GDM1 (cell line): ENCODE measurements around the gene ALKBH3.

Experiments used
- DNase-seq: peaks from one replicate; lab custom pipeline; 2025; lab: John Stamatoyannopoulos, UW

The ALKBH3 gene

DNA sequence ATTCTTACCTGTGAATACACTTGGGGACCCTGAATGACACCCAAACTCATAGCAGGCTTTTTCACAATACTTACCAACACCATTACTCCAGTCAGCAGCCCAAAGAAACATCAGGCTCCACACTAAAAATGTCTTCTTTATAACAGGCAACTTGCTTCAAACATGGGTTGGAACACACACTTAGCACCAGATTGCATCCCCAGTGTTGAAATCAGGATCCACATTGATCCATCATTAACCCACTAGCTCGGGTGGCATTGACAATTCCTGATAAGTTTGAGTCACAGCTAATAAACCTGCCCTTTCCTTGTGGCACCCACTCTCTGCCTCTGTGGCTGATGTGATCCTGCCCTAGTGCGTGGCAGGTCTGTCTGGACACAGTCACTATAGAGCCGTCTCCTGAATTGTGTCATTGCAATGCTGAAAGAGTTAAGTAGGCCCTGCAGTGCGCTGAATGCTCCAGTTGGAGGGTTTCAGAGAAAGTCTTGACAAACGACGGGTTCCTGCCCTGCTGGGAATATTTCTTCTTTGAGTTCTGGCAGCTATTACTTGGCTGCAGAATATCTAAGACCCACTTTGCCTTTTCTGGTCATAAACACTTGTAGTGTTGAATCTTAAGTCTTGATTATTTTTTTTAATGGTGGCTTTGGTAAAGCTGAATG is 42.2 kb downstream of the ALKBH3 start:
- DNase-seq = no peak

DNA sequence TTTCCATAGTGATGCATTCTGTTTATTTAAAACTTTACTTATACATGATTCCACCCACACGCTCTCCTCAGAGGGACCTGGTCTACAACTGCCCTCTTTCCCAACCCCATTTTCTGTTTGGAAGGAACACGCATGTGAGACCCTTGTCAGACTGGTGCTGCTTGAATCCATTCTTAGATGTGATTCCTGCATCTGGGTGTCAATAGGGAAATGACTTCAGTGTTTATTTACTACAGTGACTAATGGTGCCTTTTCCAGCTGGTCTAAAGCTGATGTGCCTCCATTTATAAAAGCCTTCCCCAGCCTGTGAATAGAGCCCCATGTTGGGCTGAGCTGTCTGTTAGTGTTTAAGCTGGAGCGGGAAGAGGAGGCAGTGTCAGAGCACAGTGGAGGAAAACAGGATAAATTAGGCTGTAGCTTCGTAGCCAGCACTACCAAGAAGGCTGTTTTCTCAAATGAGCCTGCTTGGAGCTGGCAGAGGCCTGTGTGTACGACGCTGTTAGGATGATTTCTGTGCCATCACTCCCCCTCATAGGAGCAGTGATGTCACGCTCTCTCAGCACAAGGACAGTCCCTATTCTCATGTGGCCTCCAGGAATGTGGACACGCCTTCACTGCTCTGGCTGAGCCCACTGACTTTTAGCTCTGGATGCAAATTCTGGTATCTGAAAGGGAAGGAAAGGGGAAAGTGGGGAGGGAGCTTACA is 42.9 kb downstream of the ALKBH3 start:
- DNase-seq = no peak

DNA sequence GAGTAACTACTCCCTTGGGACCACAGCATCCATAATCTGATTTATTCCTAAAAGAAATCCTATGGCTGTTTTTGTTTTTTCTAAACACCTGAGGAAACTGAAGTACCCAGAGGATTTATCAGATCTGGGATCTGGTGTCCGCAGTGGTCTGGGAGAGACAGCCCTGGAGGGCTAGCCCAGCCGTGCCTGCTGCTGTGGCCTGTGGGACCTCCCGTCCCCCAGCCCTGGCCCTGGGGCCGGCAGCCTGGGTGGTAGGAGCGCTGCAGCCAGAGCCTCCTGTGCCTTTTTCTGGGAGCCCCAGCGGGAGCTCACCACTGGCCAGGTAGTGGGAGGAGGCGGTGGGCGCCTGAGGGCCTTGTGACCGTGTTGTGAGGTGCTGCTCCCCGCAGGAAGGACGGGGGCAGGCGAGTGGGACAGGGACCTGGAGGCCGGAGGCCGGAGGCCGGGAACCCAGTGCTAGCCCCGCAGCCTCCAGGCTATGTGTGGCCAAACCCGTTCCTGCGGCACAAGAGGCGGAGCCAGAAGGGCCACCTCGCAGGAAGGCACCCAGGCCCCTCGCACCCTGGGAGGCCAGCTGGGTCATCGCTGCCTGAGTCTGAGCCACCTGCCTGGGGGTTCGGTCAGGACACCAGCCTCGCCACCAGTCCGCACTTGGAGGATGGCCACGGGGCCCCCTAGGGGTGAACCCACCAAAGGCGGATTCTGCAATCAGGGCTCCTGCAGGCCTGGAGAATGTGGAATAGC is 43.7 kb downstream of the ALKBH3 start:
- DNase-seq = no peak

DNA sequence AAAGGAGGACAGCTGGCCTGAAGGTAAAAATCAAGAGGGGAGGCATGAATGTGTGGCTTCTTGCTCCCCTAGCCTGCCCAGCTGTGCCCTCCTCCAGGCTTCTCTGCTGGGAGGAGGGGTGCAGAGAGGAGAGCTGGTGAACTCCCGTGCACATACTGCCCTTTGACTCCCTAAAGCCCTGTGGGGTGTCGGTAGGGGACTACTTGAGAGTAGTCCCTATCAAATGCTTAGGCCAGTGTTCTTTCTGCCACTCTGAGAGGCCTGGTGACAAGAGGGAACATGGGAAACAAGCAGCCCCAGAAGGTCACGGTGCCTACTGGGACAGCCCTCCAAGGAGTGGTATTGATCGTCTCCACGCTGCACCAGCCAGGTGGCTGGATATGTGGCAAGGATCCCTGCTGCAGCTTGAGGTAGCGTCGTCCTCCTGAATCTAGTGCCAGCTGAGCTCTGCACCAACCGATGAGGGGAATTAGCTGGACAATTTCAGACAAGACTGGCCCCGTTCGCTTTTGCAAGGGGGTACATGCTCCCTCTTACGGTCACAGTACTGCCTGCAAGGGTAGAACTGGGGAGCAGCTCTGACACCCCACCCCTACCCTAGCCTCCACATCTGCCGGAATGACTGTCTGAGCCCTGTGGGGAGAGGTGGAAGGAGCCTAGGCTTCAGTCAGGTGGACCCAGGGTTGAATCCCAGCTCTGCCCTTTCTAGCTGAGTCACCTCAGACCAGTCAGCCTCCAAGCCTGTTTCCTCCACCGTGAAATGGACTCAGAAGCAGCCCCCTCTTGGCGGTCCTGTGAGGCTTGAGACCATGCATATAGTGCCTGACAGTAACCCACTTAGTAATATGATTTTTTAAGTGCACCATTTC is 44.7 kb downstream of the ALKBH3 start:
- no peak for DNase-seq

DNA sequence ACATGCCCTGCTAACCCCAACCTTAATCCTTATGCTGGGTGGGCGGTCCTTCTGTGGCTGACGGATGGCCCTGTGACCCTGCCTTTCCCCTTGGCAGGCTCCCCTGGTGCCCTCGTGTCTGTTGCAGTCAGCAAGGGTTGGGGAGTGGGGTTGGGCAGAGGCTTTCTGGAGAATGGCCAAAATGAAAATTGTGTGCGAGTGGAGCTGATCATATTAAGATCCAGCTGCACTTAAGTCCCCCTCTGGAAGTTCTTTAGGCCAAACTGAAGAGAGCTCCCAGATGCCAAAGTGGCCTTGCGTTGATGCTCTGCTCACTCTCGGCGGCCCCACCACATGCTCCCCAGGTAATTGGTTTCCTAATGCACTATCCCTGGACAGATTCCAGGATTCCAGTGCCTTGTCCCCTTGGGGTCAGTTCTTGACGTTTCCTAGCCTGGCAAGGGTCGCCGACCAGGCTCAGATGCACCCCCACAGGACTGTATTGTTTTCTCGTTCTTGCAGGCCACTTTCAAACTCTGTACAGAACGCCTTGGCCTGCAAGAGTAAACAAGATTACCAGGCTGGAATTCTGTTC is 45.4 kb downstream of the ALKBH3 start:
- DNase-seq = no peak

DNA sequence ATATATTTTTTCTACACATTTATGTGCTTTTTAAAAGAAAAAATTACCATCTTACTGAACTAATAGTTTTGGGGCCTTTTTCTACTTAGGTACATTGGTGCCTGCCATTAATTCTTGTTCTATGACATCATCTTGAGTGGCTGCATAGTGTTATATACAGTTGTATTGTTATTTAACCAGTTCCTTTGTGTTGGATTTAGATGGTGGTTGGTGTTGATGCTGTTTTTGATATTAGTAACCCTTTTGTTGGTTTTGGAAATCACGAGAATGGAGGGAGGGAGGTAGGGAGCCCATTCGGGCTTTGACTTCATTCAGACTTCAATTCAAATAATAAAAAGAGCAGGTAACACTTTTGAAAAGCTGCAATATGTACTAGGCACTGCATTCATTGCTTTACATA is 46.4 kb downstream of the ALKBH3 start:
- DNase-seq = no peak

DNA sequence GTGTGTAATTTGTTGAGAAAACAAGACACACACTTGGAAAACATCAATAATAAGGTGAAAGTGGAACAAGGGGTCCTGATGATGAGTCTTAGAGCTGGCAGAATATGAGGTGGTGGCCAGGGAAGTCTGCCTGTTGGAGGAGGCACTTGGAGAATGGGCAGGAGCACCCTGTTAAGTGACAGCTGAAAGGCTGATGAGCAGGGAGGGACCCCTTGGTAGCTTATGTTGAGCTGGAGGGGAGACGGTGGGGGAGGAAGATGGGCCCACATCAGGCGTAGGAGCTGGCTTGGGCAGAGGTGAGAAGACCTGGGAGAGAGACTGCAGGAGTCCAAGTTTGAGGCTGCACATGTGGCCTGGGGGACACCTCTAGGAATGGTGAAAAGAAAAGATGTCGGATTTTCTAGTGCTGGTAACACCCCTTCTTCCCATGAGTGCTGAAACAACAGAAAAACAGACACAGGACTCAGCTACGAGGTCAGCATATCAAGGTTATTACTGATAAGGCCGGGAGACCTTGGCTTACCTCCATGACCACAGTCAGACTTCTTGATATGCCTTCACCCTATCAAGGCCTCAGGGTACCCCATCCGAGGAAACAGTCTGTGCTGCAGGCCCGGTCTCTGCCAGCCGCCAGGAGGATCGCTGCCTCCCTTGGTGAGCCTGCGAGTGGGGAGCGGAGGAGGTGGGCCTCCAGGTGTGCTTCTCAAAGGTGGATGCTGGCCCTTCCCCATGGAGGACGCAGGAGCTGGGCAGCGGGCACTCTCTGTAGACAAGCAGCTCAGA is 47.5 kb downstream of the ALKBH3 start:
- no peak for DNase-seq

DNA sequence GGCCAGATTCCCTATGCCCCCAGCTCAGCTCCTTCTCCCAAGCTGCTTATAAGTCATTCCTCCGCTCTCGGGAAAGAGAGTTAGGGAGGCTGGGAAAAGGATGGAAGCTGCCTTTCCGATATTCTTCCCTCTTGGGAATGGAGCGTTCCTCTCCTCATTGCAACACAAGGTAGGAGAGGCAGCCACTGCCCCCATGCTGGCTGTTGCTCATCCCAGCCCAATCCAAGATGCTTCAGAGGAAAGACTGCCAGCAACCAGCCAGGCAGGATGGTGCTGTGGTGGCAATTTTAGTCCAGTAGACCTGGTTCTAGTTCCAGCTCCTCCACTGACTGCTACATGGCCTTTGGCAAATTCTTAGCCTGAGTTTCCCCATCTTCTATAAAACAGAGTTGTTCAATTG is 48.1 kb downstream of the ALKBH3 start:
- no peak for DNase-seq

DNA sequence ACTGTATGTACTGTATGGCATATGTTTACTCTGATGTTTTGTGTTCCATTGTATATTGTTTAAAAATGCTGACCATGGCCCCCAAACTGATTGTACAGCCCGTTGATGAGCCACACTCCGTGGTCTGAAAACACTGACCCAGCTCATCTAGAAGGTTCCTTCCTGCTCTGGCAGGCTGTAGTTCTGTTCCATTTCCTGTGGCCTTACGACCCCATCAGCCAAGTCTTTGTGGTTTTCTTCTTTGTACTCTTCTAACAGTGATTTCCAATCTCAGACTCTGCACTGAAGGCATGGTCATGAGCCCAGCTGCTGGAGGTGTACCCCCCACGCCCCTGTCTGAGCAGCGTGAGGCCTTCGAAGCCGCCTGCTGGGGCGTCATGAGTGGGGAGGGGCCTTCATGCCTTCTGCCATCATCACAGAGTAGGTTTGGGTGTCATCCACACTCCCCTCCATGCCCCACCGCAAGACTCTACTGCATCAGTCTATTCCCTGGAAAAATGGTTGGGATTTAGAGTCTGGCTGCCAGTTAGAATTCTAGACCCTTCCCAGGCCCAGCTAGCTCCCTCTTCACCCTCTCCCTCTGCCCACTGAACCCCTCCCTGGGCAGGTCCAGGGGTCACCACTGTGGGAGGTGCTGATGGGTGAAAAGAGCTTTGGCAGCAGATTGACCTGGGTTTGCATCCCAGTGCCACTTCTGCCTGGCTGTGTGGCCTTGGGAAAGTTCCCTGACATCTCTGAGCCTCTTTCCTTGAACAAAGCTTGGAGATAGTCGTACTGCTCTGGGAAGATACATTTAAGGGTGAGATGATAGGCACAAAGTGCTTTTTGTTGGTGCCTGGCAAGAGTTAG is 50.5 kb downstream of the ALKBH3 start:
- DNase-seq = no peak

DNA sequence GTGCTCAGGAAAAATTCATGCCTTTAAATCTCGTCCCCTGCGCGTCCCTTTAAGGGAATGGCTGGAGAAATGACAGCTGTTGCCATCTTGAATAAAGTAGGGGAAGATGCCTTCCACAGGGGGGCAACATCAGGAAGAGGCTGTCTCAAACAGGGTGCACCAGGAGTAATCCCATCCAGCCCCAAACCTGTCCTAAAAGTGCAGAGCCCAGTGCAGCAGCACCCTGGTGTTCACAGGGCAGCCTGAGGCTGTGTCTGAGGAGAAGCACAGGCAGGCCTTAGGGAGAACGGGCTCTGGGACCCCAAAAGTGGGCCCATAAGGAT is 51.0 kb downstream of the ALKBH3 start:
- no peak for DNase-seq

DNA sequence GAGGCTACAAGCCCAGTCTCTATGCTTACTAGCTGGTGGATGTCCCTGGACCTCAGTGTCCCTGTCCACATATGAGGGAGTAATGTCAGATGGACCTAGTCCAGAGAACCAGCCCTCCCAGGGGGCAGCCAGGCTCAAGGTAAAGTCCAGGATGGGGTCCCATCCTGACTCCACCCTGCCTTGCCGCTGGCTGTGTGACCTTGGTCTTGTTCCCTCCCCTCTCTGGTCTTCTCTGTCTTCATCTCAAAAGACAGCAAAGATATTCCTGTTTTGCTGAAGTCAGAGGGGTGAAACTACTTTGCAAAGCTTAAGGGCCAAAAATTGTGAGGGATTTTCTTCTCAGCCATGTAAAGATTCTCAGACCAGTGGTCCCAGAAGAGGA is 52.6 kb downstream of the ALKBH3 start:
- no peak for DNase-seq

DNA sequence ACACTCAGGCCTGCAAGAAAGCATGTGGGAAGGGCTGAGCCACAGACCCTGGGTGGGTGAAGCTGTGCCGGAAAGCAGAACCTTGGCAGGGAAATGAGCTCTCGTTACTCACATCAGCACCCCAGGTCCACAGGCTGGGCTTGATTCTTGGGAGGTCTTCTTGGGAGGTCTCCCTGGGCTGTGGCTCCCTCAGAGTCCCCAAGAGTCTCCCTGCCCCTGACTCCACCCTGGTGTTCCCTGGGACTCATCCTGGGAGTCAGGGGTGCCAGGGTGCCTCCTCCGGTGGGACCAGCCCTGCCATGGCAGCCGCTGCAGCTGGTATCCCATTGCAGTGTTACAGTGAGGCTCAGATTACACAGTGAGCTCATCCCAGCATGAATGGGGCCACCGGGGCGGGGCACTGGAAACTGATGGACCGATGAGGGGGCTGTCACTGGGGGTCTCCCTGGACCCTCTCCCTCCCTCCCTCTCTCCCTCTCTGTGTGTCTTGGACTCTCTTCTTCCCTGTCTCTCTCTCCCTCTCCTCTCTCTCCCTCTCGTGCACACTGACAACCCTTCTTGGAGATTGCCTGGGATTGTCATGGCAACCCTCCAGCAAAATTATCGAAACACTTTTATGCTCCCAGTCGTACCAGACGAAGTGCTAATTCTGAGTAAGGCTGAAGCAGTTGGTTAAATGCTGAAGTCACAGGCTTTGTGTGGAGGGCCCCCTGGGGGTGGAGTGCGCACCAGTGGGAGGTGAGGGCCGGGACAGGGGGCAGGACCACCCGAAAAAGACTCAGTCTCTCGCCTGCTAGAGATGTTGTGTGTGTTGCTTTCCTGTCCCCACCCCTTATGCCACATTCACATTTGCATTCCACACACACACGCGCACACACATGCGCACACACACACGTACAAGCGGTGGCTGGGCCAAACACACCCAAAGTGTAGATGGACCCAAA is 53.2 kb downstream of the ALKBH3 start:
- no peak for DNase-seq

DNA sequence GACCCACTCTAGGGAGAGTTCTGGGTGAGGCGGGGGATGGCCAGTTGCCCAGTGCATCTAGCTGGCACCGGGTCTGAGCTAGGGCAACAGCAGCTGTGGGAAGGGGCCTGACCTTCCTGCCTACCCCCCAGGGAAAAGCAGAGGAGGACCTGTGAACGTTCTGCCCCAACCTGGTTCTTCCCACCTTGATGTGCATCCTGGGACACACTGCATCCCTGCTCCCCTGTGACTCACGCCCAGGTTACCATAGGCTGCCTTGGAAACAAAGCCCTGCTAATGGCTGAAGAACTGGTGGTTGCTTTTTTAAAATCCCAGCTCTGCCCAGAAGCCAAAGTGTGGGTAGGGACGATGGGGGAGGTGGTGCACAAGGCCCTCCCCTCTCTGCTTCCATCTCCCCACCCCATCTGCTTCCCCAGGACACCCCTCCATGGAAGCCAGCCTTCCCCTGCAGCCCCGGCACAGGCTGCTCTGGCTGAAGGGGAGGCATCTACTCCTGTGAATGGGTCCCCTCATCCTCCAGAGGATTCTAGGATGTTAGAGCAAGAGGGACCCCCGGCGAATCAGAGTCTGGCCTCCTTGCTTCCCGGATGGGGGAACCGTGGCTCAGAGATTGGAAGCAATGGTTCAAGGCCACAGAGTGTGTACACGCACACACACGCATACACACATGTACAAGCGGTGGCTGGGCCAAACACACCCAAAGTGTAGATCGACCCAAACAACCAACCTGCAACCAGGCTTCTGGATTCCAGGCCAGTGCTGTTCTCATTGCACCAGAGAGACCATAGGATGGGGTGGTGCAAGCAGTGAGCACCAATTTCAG is 54.2 kb downstream of the ALKBH3 start:
- no peak for DNase-seq

DNA sequence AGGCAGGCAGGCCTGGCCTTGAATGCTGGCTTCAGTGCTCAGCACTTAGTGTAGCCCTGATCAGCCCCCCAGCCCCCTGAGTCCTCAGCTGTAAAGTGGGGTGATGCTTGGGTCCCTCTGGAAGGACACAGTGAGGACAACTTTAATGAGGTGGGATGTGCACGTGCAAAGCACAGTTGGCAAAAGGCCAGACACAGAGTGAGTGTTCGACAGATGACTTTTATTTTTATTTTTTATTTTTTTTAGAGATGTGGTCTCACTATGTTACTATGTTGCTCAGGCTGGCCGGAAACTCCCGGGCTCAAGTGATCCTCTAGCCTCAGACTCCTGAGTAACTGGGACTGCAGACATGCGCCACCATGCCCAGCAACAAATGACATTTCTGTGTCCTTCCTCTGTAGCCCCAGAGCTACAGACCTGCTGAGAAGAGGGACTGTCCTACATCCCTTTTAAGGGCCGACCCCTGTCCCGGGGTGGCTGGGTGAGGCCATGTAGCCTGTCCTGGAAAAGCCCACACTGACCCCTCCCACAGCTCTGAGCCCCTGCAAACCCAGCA is 54.9 kb downstream of the ALKBH3 start:
- DNase-seq = no peak

DNA sequence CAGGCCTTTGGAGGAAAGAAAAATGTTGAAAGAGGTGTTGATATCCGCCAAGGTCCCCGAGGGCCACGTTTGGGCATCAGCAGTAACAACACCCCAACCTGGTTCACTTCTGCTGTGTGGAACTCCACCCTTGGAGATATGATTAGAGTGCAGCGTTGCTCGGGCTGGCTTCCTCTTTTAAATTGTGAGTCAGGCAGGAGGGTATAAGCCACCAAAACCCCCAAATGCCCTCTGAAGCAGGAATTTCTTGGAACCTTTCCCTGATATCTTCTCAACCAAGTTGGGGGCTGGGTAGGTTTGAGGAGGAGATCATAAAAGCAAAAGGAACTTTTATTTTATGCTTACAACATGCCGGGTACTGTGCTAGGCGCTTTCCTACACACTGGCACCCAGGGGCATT is 55.4 kb downstream of the ALKBH3 start:
- no peak for DNase-seq

DNA sequence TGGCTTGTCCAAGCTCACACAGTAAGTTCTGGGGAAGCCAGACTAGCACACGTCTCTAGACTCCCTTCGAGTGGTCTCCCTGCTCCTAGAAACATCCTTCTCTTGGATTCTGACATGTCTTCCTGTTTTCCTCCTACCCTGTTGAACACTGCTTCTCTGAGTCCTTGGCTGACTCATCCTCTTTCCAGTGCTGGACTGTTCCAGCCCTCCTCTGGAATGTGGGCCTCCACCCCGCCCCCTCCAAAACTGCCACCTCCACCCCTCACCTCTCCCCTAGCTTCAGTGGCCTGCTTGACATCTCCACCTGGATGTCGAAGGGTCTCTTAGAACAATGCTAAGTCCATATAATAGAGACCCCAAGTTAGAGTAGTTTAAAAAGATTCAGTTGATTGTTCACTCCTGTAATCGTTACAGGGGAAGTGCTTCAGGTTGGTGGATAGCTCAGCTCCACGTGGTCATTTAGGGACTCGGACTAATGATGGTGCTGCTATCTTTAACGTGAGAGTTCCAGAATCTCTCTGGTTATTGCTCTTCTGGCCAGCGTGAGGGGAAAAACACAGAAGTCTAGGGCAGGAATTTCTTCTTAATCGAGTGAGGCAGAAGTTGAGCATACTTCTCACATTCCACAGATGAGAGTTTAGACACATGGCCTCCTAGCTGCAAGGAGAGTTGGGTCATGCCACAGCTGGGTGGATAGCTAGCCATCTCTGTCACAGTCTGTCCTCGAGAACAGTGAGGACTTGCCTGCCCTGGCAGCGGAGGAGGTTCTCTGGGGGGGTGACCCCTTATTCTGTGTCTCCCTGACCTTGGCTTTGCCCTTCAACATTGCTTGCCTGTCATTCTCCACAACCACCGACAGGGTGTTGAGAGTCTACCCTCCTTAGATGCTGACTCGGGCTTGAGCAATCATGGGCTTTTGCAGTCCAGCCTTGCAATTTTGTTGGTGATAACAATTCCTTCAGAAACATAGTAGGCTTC is 57.1 kb downstream of the ALKBH3 start:
- no peak for DNase-seq
